Pulmonary artery endothelial cell (primary cell): Measurements from ENCODE around the gene GTF3C4. TPM values are rescaled to one million over a fixed set of nuclear protein-coding genes. Genes with fewer than 3 reads are reported as not detected.

Source experiments
- DNase-seq: peaks from one replicate; pipeline ENCODE4 v3.0.0-alpha.2; 2011; ENCODE audit warnings: low read depth, low spot score
- total RNA-seq: library from RNA; depleted of rRNA; stranded (reverse); fragments of >200 nt; gene quantifications from 2 replicates; pipeline ENCODE4 v1.2.3, GENCODE V29; 2014

The GTF3C4 gene
- total RNA-seq, 1 donor from 2014 or later: 18.2 TPM

DNA sequence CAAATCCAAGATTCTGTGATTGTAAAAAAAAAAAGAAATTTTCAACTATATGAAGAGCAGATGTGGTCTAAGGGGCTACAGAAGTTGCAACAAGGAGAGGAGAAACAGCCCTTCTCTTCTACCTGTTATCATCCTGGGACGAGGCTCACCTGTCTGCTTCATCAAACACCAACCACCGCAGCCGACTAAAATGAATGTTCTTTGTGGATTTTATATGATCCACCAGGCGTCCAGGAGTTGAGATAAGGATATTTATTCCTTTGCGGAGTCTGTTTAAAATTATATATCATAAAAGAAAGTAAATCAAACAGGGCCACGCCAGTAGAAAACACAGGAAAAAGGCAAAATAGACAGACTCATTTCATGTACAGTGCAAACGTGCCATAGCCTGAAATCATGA lies 22.0 kb upstream of the GTF3C4 start:
- no peak for DNase-seq

DNA sequence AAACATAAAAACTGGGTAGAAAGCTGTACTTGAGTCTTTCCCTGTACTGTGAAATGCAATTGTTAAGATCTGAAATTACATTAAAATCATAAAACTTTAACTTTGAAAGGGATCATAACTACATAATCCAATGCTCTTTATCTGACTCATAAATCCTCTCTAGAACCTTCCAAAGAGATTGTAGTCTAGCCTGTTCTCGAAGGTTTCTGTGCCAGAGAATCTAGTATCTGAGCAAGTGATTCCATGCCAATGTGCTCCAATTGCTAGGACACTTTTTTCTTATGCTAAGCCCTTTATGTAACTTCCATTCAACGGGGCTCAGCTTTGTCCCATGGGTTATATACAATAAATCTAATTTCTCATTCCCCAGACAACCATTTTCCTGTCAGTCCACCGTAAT lies 21.6 kb upstream of the GTF3C4 start:
- DNase-seq: no peak

DNA sequence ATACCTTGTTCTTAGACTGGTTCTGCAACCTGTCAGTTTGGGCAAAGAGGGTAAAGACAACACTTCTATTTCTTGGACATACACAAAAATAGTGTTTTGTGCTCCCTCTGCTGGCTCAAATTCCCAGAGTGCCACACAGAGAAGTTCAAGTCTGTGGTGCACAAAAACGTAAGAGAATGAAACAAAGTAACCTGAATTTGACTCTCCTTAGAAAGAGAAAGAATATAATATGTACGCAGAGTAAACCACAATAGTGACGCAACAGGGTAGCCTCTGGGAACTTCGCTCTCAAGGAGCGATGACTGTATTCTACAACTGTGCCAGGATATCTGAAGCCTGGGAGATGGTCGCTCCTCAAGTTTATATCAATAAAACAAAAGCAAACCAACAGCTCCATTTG lies 19.0 kb upstream of the GTF3C4 start:
- DNase-seq: no peak

DNA sequence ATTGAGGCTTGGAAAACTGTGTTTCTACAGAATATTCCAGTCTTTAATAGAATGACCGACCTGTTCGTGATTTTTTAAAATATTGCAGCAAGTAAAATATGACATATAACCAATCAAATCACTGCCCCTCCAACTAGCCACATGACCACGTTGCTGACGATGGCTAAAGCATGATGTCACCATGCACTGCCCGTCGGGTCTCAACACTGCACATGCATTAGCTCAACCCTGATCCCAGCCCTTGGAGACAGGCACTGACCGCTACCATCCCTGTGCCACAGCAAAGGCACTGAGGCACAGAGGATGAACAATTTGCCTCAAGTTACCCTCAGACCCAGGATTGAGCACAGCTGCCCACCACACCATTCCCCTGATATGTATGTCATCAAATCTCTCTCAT lies 14.0 kb upstream of the GTF3C4 start:
- DNase-seq: no peak

GRCh38 chr9:132662152-132662945 lies 7.9 kb upstream of the GTF3C4 start:
- no peak for DNase-seq

GRCh38 chr9:132663117-132663516 lies 7.1 kb upstream of the GTF3C4 start:
- DNase-seq: no peak

- no peak for DNase-seq
These were observed 6.4 kb upstream of the GTF3C4 start for GRCh38 chr9:132663851-132664250.

DNA sequence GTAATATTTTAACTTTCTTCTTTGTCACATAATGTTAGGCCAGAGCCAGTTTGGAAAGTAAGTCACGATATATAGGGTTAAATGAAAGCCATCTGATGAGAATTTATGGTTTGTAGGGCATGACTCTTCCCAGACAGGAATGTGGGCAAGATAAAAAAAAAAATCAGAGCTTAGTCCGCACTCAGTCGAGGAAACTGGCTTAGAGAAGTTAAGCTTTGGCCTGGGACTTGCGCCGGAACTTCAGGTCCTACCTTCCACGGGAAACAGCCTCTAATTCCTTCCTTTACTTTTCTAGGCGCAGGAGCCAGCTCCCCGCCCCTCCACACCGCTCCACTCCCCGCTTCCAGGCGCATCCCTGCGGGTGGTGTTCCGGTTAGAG lies 956 bp upstream of the GTF3C4 start:
- DNase-seq: no peak

DNA sequence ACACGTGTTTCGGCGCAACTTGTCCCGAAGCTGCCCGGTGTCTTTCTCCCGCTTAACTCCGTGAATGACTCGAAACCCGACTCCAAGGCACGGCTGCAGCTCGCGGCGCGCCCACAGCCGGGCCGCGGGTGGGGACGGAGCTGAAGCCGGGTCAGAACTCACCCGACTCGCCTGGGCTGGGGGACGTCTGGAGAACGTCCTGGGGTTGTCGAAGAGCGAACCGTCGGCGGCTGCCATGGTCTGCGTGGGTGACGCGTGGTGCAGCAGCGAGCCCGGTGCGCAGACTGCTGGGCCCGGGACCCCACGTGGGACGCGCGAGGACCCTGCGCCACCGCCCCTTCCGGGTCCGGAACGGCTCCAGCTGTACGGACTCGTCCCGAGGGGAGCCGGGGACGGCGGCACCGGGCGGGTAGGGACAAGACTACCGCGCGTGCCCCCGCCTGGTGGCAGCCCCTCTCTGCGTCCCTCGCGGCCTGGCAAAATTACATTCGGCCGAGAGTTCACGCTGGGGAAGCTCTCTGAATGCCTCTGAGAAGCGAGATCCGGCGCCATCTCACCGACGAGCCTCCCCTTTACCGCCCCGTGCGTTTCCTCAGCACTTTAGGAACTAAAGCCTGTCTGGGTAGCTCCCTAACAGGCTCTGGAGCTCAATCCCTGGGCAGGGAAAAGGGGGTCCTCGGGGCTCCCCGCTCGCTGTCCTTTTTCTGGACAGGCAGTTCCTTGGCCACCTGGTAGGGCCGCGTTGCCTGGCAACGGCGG lies 387 bp upstream of the GTF3C4 start, which contains the start of gene DDX31:
DDX31 (minus strand) TSS at position 286 of the 759 bp plus-strand sequence; CDS start at position 237, 49 bp downstream.
- peak; percentile 48 for DNase-seq

DNA sequence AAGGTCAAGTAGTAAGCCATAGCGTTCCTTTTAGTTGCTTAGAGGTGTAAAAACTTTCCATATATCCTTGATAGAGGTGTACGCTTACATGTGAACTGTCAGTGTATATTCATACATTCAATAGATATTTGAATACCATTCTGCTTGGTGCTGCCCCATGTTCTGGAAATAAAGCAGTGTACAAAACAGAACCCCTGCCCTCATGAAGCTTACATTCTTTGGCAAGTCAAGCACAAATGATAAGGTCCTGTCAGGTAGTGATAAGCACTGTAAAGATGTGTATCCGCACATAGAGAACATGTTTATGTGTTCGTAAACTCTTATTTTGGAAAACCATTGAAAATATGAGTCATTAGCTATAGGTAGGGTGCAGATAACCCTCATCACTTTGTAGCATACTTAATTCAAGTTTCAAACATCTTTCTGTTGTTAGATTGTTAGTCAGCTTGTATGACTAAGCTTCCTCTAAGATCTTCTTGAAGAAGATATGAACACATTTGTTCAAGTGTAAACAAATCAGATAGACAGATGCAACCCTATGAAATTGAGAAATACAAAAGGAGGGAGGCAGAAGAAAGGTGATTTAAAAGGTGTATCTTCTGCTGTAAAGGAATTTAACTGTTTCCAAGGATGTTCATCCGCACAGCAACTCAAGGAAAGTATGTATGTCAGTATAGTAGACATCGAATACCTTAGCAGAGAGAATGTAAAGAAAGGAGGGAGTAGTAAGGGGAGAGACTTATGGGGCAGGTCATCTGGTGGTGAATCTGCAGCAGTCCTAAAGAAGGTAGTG lies 1.6 kb downstream of the GTF3C4 start:
- no peak for DNase-seq

GRCh38 chr9:132672413-132672690 lies 2.1 kb downstream of the GTF3C4 start:
- DNase-seq: no peak

DNA sequence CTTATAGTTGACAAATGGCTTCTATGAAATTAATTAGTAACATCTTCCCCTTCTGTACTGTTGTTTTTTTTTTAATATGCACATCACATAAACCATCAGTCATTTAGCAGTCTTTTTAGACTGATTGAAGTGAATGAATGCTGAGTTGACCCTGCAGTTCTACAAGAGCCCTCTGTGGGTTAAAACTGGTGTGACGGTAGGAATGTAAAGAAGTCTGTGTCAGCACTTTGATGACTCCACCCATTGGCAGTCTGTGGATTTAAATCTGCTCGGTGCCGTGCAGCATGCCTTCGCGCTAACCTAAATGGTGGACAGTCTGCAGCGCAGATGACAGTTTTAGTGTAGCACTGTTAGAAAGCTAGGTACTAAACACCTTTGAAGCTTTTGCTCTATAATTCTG lies 3.1 kb downstream of the GTF3C4 start:
- no peak for DNase-seq

GRCh38 chr9:132674485-132674884 lies 4.2 kb downstream of the GTF3C4 start:
- no peak for DNase-seq

DNA sequence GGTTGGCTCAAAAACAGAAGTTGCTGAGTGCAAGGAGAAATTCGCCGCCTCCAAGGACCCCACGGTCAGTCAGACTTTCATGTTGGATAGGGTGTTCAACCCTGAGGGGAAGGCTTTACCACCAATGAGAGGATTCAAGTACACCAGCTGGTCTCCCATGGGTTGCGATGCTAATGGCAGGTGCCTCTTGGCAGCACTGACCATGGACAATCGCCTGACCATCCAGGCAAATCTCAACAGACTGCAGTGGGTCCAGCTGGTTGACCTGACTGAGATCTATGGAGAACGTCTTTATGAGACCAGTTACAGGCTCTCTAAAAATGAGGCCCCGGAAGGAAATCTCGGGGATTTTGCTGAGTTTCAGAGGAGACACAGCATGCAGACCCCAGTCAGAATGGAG lies 7.7 kb downstream of the GTF3C4 start:
- DNase-seq: no peak

DNA sequence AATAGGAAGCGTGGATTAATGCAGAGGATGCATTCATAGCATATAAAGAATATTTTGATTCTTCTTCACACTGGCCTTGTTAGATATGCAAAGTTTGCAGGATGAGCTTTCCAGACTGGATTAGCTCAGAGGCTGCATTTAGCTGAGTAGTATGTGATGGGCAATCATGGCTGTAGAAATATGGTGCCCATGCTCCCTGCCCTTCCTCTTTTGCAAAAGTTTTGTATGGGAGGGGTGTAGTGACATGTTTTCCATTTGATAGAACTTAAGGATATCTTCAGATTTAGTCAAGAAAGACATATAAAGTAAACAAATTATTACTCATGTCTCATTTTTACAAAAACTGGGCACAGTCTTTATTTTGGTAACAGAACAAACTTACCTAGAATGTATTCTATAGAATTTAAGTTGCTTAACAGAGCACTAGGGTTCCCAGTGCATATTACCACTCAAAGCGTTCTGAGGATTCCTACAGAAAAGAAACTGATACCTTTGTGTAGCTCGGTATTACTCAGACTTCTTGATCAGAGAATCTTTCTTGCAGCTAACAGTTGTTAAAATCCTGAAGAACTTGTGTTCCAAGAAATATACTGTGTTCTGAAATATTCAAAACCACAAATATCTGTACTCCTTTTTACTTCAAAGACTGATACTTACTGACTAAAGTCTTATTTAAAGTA lies 9.8 kb downstream of the GTF3C4 start:
- no peak for DNase-seq

DNA sequence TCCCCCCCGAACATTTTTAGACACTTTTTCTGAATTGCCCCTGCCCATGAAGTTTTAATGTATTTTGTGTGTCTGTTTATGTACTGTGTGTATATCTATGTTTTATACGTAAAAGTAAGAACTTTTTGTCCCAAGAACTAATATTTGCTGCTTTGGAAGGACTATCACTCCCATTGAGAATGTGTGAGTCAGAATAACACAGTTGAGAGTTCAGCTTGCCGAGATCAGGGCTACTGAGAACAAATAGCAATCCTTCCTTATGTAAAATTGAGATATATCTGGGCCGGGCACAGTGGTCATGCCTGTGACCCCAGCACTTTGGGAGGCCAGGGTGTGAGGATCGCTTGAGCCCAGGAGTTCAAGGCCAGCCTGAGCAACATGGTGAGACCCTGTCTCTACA lies 11.3 kb downstream of the GTF3C4 start:
- DNase-seq: no peak

- no peak for DNase-seq
These were observed 13.6 kb downstream of the GTF3C4 start for GRCh38 chr9:132683873-132684272.

- no peak for DNase-seq
These were observed 20.4 kb downstream of the GTF3C4 start for GRCh38 chr9:132690696-132691095.

DNA sequence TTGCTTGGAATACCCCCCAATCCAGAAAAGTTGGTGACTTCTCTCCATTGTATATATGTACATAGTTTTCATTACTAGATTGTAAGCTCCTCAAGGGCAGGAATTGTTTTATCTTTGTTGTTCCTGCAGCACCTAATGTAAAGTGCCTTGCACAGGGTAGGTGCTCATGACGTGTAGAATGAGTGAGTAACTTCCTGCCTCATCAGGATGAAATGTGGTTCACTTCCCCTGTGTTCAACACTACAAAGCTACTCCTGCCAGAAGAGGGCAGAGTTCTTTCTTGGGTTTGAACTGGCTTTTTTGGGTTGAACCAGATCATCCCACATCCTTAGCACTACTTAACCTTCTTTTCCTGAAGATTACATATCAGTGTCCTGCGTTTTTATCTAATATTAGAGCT lies 23.9 kb downstream of the GTF3C4 start:
- no peak for DNase-seq

GRCh38 chr9:132697230-132697629 lies 27.0 kb downstream of the GTF3C4 start:
- DNase-seq: no peak

DNA sequence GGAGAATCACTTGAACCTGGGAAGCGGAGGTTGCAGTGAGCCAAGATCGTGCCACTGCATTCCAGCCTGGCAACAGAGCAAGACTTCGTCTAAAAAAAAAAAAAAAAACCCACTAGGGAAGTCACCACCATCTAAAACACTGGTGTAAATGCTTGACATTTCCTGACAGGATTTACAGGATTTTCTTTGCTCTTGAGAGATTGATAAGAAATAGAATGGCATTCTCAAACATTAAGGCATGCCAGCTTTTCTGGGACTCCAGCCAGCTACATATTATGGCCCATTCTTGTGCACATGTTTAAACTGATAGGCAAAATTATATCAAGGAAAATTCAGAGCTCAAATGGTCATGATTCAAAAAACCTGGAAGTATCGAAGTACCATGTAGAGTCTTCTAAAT lies 28.7 kb downstream of the GTF3C4 start:
- peak; percentile 50 for DNase-seq

DNA sequence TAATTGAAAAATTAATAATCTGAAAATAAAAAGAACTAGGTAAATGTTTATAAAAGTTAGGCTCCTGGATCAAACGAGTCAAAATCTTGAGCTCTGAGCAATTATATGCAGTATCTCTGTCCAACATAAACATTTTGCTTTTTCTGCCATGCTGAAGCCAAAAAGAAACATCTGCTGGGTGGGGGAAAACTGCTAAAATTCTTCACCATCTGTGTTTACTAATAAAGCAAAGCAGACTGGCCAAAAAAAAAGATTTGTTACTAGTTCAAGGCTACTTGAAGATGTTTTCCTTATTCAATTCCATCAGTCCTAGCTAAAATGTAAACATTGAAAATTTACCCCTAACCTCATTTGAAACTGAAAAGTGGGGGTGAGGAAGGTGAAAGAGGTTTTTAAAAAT lies 29.7 kb downstream of the GTF3C4 start:
- no peak for DNase-seq
